Loucy (cell line): ENCODE results near the gene FSTL1.

ENCODE experiments used
- H2AFZ ChIP-seq: fragments of 200-600 bp; sonication (generic); 2 replicates; pipeline ENCODE4 v1.6.0; 2016; ENCODE audit warnings: antibody characterized with exemption, mild to moderate bottlenecking, low read length, moderate library complexity
- H3F3A ChIP-seq: fragments of 200-600 bp; 2 replicates; pipeline ENCODE4 v1.6.0; 2016; ENCODE audit warnings: antibody characterized with exemption, low read depth, mild to moderate bottlenecking
- H3K27me3 ChIP-seq: fragments of 200-600 bp; sonication (generic); 2 replicates; pipeline ENCODE4 v1.6.1; 2014; ENCODE audit warnings: low read length, mild to moderate bottlenecking; ENCODE audit not compliant: insufficient read depth, poor library complexity, severe bottlenecking
- H3K36me3 ChIP-seq: fragments of 200-600 bp; sonication (generic); 2 replicates; pipeline ENCODE4 v1.6.1; 2016; ENCODE audit warnings: low read length; ENCODE audit not compliant: insufficient read depth
- H3K4me1 ChIP-seq: fragments of 200-600 bp; sonication (generic); 2 replicates; pipeline ENCODE4 v1.5.1; 2014; ENCODE audit warnings: low read length, mild to moderate bottlenecking; ENCODE audit not compliant: insufficient read depth, poor library complexity, severe bottlenecking
- H3K4me2 ChIP-seq: fragments of 200-600 bp; sonication (generic); 2 replicates; pipeline ENCODE4 v1.6.0; 2014; ENCODE audit warnings: antibody characterized with exemption, low read length, low read depth, mild to moderate bottlenecking; ENCODE audit not compliant: poor library complexity, severe bottlenecking
- H3K4me3 ChIP-seq: fragments of 200-600 bp; sonication (generic); 2 replicates; pipeline ENCODE4 v1.5.1; 2014; ENCODE audit warnings: low read length, mild to moderate bottlenecking, mixed read lengths; ENCODE audit not compliant: poor library complexity, severe bottlenecking
- H3K79me2 ChIP-seq: fragments of 200-600 bp; sonication (generic); 2 replicates; pipeline ENCODE4 v1.6.1; 2014; ENCODE audit warnings: low read length; ENCODE audit not compliant: insufficient read depth
- H3K9ac ChIP-seq: fragments of 200-600 bp; sonication (generic); 2 replicates; pipeline ENCODE4 v1.6.0; 2014; ENCODE audit warnings: mild to moderate bottlenecking, low read depth, low read length, moderate library complexity; ENCODE audit not compliant: poor library complexity, severe bottlenecking
- H3K9me2 ChIP-seq: fragments of 200-600 bp; sonication (generic); replicated peaks from 2 replicates; pipeline ENCODE4 v1.6.1; 2016; ENCODE audit warnings: low read depth, low read length, mixed read lengths
- H3K9me3 ChIP-seq: fragments of 200-600 bp; sonication (generic); 2 replicates; pipeline ENCODE4 v1.6.1; 2014; ENCODE audit warnings: mild to moderate bottlenecking, antibody characterized with exemption, low read length, low read depth; ENCODE audit not compliant: insufficient read depth
- H4K20me1 ChIP-seq: fragments of 200-600 bp; sonication (generic); 2 replicates; pipeline ENCODE4 v1.6.0; 2014; ENCODE audit warnings: antibody characterized with exemption, low read length, mild to moderate bottlenecking; ENCODE audit not compliant: insufficient read depth, poor library complexity, severe bottlenecking
- CTCF ChIP-seq: fragments of 200-600 bp; sonication (generic); conservative IDR thresholded peaks from 2 replicates; pipeline ENCODE4 v1.5.1; 2014; ENCODE audit warnings: mild to moderate bottlenecking, antibody characterized with exemption, low read length
- EZH2phosphoT487 ChIP-seq: fragments of 200-600 bp; IDR thresholded peaks from 2 replicates; pipeline ENCODE4 v1.6.1; 2018; ENCODE audit warnings: antibody characterized with exemption, mild to moderate bottlenecking, moderate library complexity, borderline replicate concordance

FSTL1 gene

GRCh38 chr3:120364101-120364500 lies 86.7 kb downstream of the FSTL1 start:
- H3K9me3 ChIP-seq = no peaks in the 10 kb centered on the region
- no peaks in the 10 kb centered on the region for H3K27me3 ChIP-seq
- H2AFZ ChIP-seq = no peak overlapping the region
- H3K4me3 ChIP-seq = no peak overlapping the region
- no peak overlapping the region for H3K9ac ChIP-seq
- no peaks in the 10 kb centered on the region for H3K4me1 ChIP-seq
- no peaks in the 10 kb centered on the region for H3K9me2 ChIP-seq
- H4K20me1 ChIP-seq = no peaks in the 10 kb centered on the region
- no peak overlapping the region for H3K4me2 ChIP-seq
- no peak for TF ChIP-seq CTCF
- TF ChIP-seq EZH2phosphoT487 = no peak
- no peaks in the 10 kb centered on the region for H3F3A ChIP-seq
- H3K36me3 ChIP-seq = no peaks in the 10 kb centered on the region
- no peaks in the 10 kb centered on the region for H3K79me2 ChIP-seq

- Histone ChIP-seq H2AFZ (no peak overlapping the region), H3F3A (no peaks in the 10 kb centered on the region), H3K9me3 (no peaks in the 10 kb centered on the region), H3K36me3 (no peaks in the 10 kb centered on the region), H4K20me1 (no peaks in the 10 kb centered on the region), H3K4me1 (no peaks in the 10 kb centered on the region), H3K4me2 (no peak overlapping the region), H3K4me3 (no peak overlapping the region), H3K9ac (no peak overlapping the region), H3K79me2 (no peaks in the 10 kb centered on the region), H3K9me2 (no peaks in the 10 kb centered on the region), H3K27me3 (no peaks in the 10 kb centered on the region)
- peak; percentile 31 for TF ChIP-seq CTCF
- no peak for TF ChIP-seq EZH2phosphoT487
Observed at GRCh38 chr3:120357807-120358206, 93.0 kb downstream of the FSTL1 start.

DNA sequence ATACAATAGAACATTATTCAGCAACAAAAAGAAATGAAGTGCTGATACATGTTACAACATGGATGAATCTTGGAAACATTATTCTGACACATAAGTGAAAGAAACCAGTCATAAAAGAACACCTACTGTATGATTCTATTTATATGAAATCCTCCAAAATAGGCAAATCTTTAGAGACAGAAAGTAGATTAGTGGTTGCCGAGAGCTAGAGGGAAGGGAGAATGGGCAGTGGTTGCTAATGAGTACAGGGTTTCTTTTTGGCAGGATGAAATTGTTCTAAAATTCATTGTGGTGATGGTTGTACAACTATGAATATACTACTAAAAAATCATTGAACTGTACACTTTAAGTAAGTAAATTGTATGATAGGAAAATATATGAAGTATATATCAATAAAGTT lies 95.3 kb downstream of the FSTL1 start:
- no peaks in the 10 kb centered on the region for H3K9me3 ChIP-seq
- no peaks in the 10 kb centered on the region for H3K27me3 ChIP-seq
- H3K4me3 ChIP-seq = no peak overlapping the region
- H2AFZ ChIP-seq = no peak overlapping the region
- no peaks in the 10 kb centered on the region for H3K4me1 ChIP-seq
- H4K20me1 ChIP-seq = no peaks in the 10 kb centered on the region
- no peaks in the 10 kb centered on the region for H3K9me2 ChIP-seq
- TF ChIP-seq EZH2phosphoT487 (no peak), CTCF (no peak)
- no peak overlapping the region for H3K4me2 ChIP-seq
- H3F3A ChIP-seq = no peaks in the 10 kb centered on the region
- H3K9ac ChIP-seq = no peak overlapping the region
- no peaks in the 10 kb centered on the region for H3K36me3 ChIP-seq
- no peaks in the 10 kb centered on the region for H3K79me2 ChIP-seq
